ENCODE results near the gene GTF2IRD1. TPM values are rescaled to one million over a fixed set of nuclear protein-coding genes. Genes with fewer than 3 reads are reported as not detected.

The GTF2IRD1 gene
- total and polyA plus RNA-seq, 2 of the 13 experiments (the other 11 are each of a cell fraction or from before 2014, with no cell fraction given): 16.5 to 26.7 TPM

- TF ChIP-seq PBX2 (CRISPR knock-in tag; IDR thresholded peaks at IDR 0.05): peak; percentile 66
- no peak for TF ChIP-seq ZBTB4 (CRISPR knock-in tag; IDR thresholded peaks at IDR 0.05; ENCODE audit: borderline replicate concordance)
- TF ChIP-seq SMAD1 (CRISPR knock-in tag; IDR thresholded peaks at IDR 0.05; ENCODE audit: borderline replicate concordance, low read depth): no peak
- no peak for TF ChIP-seq ZNF3 (CRISPR knock-in tag; IDR thresholded peaks at IDR 0.05)
- TF ChIP-seq SALL1 (CRISPR knock-in tag; IDR thresholded peaks at IDR 0.05): peak; percentile 64
- no peak for TF ChIP-seq CSRNP2 (CRISPR knock-in tag; conservative IDR thresholded peaks at IDR 0.05; ENCODE audit: low read depth)
- no peak for TF ChIP-seq CEBPB (IDR thresholded peaks at IDR 0.05; ENCODE audit: borderline replicate concordance, low read depth, low read length)
- no peak for TF ChIP-seq MAZ (IDR thresholded peaks at IDR 0.05; ENCODE audit: borderline replicate concordance, low read depth, low read length)
- no peak for TF ChIP-seq MAZ (CRISPR knock-in tag; IDR thresholded peaks at IDR 0.05; ENCODE audit: low read depth)
- TF ChIP-seq TCF7L2 (IDR thresholded peaks at IDR 0.05; ENCODE audit: low read depth, low read length): no peak
- TF ChIP-seq REST (IDR thresholded peaks at IDR 0.05; ENCODE audit: borderline replicate concordance in 1 of 2, low read depth in 1 of 2, low read length in 2 of 2): no peak
- no peak for TF ChIP-seq ATAD3A (CRISPR knock-in tag; IDR thresholded peaks at IDR 0.05)
- no peak for TF ChIP-seq BRD4 (CRISPR knock-in tag; IDR thresholded peaks at IDR 0.05)
- TF ChIP-seq SETDB1 (CRISPR knock-in tag; IDR thresholded peaks at IDR 0.05; ENCODE audit: borderline replicate concordance): no peak
- no peak for TF ChIP-seq ZNF761 (CRISPR knock-in tag; conservative IDR thresholded peaks at IDR 0.05)
- no peak; the same call in 1 of the 2 replicates for TF ChIP-seq KAT7 (CRISPR knock-in tag; IDR thresholded peaks at IDR 0.05; ENCODE audit: borderline replicate concordance)
- TF ChIP-seq ZNF143 (CRISPR knock-in tag; IDR thresholded peaks at IDR 0.05): no peak
- no peak for TF ChIP-seq PAX8 (CRISPR knock-in tag; IDR thresholded peaks at IDR 0.05; ENCODE audit: borderline replicate concordance)
- no peak for TF ChIP-seq SRY (CRISPR knock-in tag; IDR thresholded peaks at IDR 0.05)
- TF ChIP-seq ZNF326 (CRISPR knock-in tag; IDR thresholded peaks at IDR 0.05; ENCODE audit: borderline replicate concordance): no peak
Observed at GRCh38 chr7:74615933-74616780, 162.5 kb downstream of the GTF2IRD1 start (continued).
